ENCODE data around the gene ACOX1. TPM values are rescaled to one million over a fixed set of nuclear protein-coding genes. Genes with fewer than 3 reads are reported as not detected.

The ACOX1 gene
- polyA plus RNA-seq, 1 of the 3 experiments (the other 2 are of a cell fraction): 21.5 TPM

- no peak for DNase-seq
- CTCF ChIA-PET: interaction anchor here (1.0 to 2.2 kb wide), 3 partner anchors 13 to 91 kb away, joined by 3 to 6 read pairs (median 4); partner anchors contain the start of gene TRIM65
- no peaks in the 10 kb centered on the region for H4K20me1 ChIP-seq (ENCODE audit: insufficient read depth)
- no peak overlapping the region for H3K9ac ChIP-seq
- no peaks in the 10 kb centered on the region for H3K9me3 ChIP-seq
- H3K79me2 ChIP-seq (ENCODE audit: insufficient read depth): no peaks in the 10 kb centered on the region
- TF ChIP-seq FOXJ3 (CRISPR knock-in tag; IDR thresholded peaks at IDR 0.05) (no peak), FOSL2 (IDR thresholded peaks at IDR 0.05; ENCODE audit: borderline replicate concordance, low read depth) (no peak), SIN3A (IDR thresholded peaks at IDR 0.05; ENCODE audit: borderline replicate concordance, low read depth, low read length) (no peak), MAX (IDR thresholded peaks at IDR 0.05; ENCODE audit: low read depth) (no peak), PBX3 (IDR thresholded peaks at IDR 0.05) (no peak), GATA2 (CRISPR knock-in tag; IDR thresholded peaks at IDR 0.05) (no peak), TCF12 (IDR thresholded peaks at IDR 0.05) (no peak), RAD21 (IDR thresholded peaks at IDR 0.05; ENCODE audit: low read length) (no peak), RCOR1 (IDR thresholded peaks at IDR 0.05; ENCODE audit: low read length) (no peak), MEF2A (IDR thresholded peaks at IDR 0.05; ENCODE audit: borderline replicate concordance, low read depth) (no peak)
- H3K4me3 ChIP-seq (ENCODE audit: low read depth in 2 of 2, low read length in 1 of 2): no peak overlapping the region
- H3K4me2 ChIP-seq: no peak overlapping the region
- POLR2A ChIA-PET: no interaction called here
- no peaks in the 10 kb centered on the region for H3K9me2 ChIP-seq
- no peaks in the 10 kb centered on the region for H3F3A ChIP-seq (replicated peaks; ENCODE audit: insufficient read depth)
- H3K27ac ChIP-seq (ENCODE audit: low read depth in 2 of 2, low read length in 1 of 2): no peak overlapping the region
- 94% methylated on average over 25 of the region's 32 CpGs for WGBS (ENCODE audit: low lambda C conversion rate)
- no peak overlapping the region for H2AFZ ChIP-seq (ENCODE audit: low read depth)
- H3K36me3 ChIP-seq (replicated peaks in 1 of 2; ENCODE audit: control insufficient read depth in 1 of 2, insufficient read depth in 2 of 2, low read length in 1 of 2): peaks cover 4 to 8% of the 10 kb centered on the region in 2 experiments
- no peaks in the 10 kb centered on the region for H3K27me3 ChIP-seq (ENCODE audit: insufficient read depth)
- peaks cover 0 to 18% of the 10 kb centered on the region in 2 experiments; a peak in 1 of 4 replicates for H3K4me1 ChIP-seq (ENCODE audit: control insufficient read depth in 1 of 2, insufficient read depth in 2 of 2, low read depth in 1 of 2, low read length in 1 of 2)
These were observed 65.3 kb downstream of the ACOX1 start for GRCh38 chr17:75913537-75914210.

GRCh38 chr17:75910699-75911098, 68.3 kb downstream of the ACOX1 start:
- Histone ChIP-seq H3K4me2 (no peak overlapping the region), H3K79me2 (ENCODE audit: insufficient read depth) (peaks cover 2% of the 10 kb centered on the region; the same call in 1 of the 2 replicates), H4K20me1 (ENCODE audit: insufficient read depth) (no peaks in the 10 kb centered on the region), H3K4me1 (ENCODE audit: control insufficient read depth in 1 of 2, insufficient read depth in 2 of 2, low read depth in 1 of 2, low read length in 1 of 2) (peaks cover 0 to 18% of the 10 kb centered on the region in 2 experiments; a peak in 1 of 4 replicates), H3K27me3 (ENCODE audit: insufficient read depth) (no peaks in the 10 kb centered on the region), H3K9me3 (no peaks in the 10 kb centered on the region), H3F3A (replicated peaks; ENCODE audit: insufficient read depth) (peaks cover under 1% of the 10 kb centered on the region), H3K27ac (ENCODE audit: low read depth in 2 of 2, low read length in 1 of 2) (no peak overlapping the region), H2AFZ (ENCODE audit: low read depth) (no peak overlapping the region), H3K9me2 (no peaks in the 10 kb centered on the region), H3K9ac (no peak overlapping the region), H3K4me3 (ENCODE audit: low read depth in 2 of 2, low read length in 1 of 2) (no peak overlapping the region), H3K36me3 (replicated peaks in 1 of 2; ENCODE audit: control insufficient read depth in 1 of 2, insufficient read depth in 2 of 2, low read length in 1 of 2) (peaks cover 4 to 8% of the 10 kb centered on the region in 2 experiments)
- no peak for DNase-seq
- WGBS (ENCODE audit: low lambda C conversion rate): 98% methylated on average over 3 of the region's 6 CpGs
- ChIA-PET CTCF (interaction anchor here (0.9 to 4.4 kb wide), 15 partner anchors 10 to 388 kb away, joined by 3 to 27 read pairs (median 7); partner anchors contain the start of genes CDK3, TRIM65 and WBP2), POLR2A (interaction anchor here (0.9 kb wide), 1 partner anchor 100 kb away, joined by 3 read pairs; no protein-coding TSS in a partner anchor)
- TF ChIP-seq RXRA (IDR thresholded peaks at IDR 0.05; ENCODE audit: borderline replicate concordance, low read depth) (no peak), FOXM1 (IDR thresholded peaks at IDR 0.05; ENCODE audit: low read depth) (no peak), ELF1 (IDR thresholded peaks at IDR 0.05) (no peak), MXI1 (IDR thresholded peaks at IDR 0.05; ENCODE audit: low read depth, low read length) (no peak), YY1 (IDR thresholded peaks at IDR 0.05; ENCODE audit: low read depth) (no peak), TAF1 (IDR thresholded peaks at IDR 0.05; ENCODE audit: borderline replicate concordance, low read depth, low read length) (no peak), CTCF (IDR thresholded peaks at IDR 0.05) (no peak), NFIC (IDR thresholded peaks at IDR 0.05; ENCODE audit: borderline replicate concordance) (no peak), GABPA (IDR thresholded peaks at IDR 0.05; ENCODE audit: low read depth) (no peak), PBX3 (IDR thresholded peaks at IDR 0.05) (no peak), RCOR1 (IDR thresholded peaks at IDR 0.05; ENCODE audit: low read length) (no peak), JUND (IDR thresholded peaks at IDR 0.05) (no peak), RAD21 (IDR thresholded peaks at IDR 0.05; ENCODE audit: low read length) (no peak), MEF2A (IDR thresholded peaks at IDR 0.05; ENCODE audit: borderline replicate concordance, low read depth) (no peak), GATA2 (CRISPR knock-in tag; IDR thresholded peaks at IDR 0.05) (no peak), EZH2phosphoT487 (IDR thresholded peaks at IDR 0.05; ENCODE audit: borderline replicate concordance, low read depth) (no peak), CHD2 (IDR thresholded peaks at IDR 0.05; ENCODE audit: low read length, partially characterized antibody) (no peak), RFX5 (IDR thresholded peaks at IDR 0.05; ENCODE audit: low read length) (no peak)

Measured in SK-N-SH (cell line).